Fibroblast of pulmonary artery (primary cell): ENCODE data around the gene ACER3.
"Not testable (repeated sequence)": the region's sequence is repeated elsewhere in the genome, so short reads cannot be mapped to it uniquely, and the experiment has no call there.

Experiments used
- DNase-seq: peaks from one replicate; pipeline ENCODE4 v3.0.0-alpha.2; 2010; ENCODE audit warnings: low read depth
- H3K4me3 ChIP-seq: replicated peaks from 2 replicates; pipeline ENCODE4 v1.5.1; 2011; ENCODE audit warnings: low read depth, mild to moderate bottlenecking, control low read depth, low read length, moderate library complexity
- TF ChIP-seq, protein P1 (sequence below): IDR thresholded peaks from 2 replicates; pipeline ENCODE4 v1.5.1; 2011; ENCODE audit warnings: mild to moderate bottlenecking, control low read depth, low read length, inconsistent platforms; ENCODE audit errors: missing control alignments

Gene ACER3

DNA sequence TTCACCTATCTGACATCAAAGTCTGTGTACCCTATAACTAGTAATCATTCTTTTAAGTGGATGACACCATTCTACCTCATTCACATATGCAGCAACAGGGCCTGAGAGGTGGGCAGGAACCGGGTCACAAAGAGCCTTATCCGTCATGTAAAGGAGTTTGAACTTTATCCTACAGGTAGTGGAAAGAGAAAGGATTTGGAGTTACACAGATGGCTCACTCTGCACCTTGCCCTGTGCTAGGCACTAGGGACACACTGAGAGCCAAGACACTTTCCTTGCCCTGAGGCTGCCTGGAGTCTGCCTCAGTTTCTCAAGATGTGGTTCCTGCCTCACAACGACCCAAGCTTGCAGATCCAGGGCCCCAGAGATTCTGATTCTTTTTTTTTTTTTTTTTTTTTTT is 14.3 kb upstream of the ACER3 start:
- no peak overlapping the region for H3K4me3 ChIP-seq
- no peak for DNase-seq
- TF ChIP-seq, protein P1, sequence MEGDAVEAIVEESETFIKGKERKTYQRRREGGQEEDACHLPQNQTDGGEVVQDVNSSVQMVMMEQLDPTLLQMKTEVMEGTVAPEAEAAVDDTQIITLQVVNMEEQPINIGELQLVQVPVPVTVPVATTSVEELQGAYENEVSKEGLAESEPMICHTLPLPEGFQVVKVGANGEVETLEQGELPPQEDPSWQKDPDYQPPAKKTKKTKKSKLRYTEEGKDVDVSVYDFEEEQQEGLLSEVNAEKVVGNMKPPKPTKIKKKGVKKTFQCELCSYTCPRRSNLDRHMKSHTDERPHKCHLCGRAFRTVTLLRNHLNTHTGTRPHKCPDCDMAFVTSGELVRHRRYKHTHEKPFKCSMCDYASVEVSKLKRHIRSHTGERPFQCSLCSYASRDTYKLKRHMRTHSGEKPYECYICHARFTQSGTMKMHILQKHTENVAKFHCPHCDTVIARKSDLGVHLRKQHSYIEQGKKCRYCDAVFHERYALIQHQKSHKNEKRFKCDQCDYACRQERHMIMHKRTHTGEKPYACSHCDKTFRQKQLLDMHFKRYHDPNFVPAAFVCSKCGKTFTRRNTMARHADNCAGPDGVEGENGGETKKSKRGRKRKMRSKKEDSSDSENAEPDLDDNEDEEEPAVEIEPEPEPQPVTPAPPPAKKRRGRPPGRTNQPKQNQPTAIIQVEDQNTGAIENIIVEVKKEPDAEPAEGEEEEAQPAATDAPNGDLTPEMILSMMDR, result no peak

DNA sequence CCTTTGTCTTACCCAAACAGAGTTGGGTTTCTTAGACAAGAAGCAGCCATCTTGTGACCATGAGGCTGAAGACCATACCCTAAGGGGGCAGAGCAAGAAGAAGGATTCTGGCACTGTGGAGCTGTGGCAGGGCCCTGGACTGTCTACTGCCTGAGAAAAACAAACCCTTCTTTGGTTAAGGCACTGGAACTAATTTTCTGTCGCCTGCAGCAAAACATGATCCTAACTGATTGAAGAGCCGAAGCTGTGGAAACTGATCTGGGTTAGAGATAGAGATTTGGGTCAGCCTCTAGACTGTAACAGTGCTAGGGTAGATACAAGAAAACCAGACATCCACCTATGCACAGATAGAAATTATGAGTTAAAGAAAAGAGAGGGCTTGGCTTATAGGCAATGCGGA is 11.3 kb upstream of the ACER3 start:
- no peak for DNase-seq
- TF ChIP-seq, protein P1, result no peak
- no peak overlapping the region for H3K4me3 ChIP-seq

GRCh38 chr11:76850130-76850529 is 10.6 kb upstream of the ACER3 start:
- H3K4me3 ChIP-seq, result no peak overlapping the region
- no peak for DNase-seq
- TF ChIP-seq, protein P1, result no peak

DNA sequence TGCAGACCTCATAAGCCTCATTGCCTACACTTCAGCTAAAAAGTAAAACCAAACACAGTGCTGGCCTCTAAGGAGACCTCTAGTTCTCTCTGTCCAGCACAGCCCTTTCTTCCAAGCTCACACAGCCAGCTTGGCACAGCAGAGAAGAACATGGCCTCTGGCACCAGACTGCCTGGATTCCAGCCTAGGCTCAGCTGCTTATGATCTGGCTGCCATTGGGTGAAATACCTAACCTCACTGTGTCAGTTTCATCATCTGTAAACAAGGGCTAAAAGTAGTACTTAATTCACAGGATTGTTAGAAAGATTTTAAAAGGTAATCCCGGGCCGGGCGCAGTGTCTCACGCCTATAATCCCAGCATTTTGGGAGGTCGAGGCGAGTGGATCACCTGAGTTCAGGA is 9.9 kb upstream of the ACER3 start:
- H3K4me3 ChIP-seq, result no peak overlapping the region
- DNase-seq, result no peak
- TF ChIP-seq, protein P1, result no peak

DNA sequence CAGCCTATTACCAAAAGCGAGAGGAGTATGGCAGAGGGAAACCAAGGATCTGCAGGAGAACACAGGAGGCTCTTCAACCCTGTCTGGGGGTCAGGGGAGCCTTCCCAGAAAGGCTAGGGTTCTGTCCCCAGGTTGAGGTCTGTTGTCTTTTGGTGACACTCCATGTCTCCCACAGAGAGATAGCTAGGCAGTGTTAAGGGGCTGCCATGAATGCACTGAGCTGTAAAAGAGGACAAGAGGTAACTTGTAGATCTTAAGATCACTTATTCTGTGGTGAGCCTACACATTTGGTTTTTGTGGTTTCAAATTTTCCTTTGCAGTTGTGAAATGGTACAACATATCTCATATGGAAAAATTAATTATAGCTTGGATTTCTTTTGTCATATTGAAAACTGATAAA is 6.0 kb upstream of the ACER3 start:
- DNase-seq, result no peak
- H3K4me3 ChIP-seq, result no peak overlapping the region
- TF ChIP-seq, protein P1, result no peak

DNA sequence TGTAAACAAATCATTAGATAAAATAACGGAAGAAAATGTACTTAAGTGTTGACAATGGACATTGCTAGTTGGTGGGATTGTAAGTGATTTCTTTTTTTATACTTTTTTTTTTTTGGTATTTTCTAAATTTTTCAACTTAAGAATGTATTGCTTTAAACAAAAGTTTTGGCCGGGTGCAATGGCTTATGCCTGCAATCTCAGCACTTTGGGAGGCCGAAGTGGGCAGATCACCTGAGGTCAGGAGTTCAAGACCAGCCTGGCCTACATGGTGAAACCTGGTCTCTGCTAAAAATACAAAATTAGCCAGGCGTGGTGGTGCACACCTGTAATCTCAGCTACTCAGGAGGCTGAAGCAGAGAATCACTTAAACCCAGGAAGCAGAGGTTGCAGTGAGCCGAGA is 5.0 kb upstream of the ACER3 start:
- not testable (repeated sequence) for H3K4me3 ChIP-seq, DNase-seq

DNA sequence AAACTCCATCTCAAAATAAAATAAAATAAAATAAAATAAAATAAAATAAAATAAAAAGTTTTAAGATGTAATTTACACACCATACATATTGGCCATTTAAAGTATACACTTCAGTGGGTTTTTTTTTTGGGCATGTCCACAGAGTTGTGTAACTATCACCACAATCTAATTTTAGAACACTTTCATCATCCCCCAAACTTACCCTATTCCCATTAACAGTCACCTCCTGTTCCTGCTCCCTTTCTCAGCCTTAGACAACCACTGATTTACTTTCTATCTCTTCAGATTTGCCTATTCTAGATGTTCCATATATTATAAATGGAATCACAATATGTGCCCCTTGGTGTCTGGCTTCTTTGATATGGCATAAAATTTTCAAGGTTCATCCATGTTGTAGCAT is 4.6 kb upstream of the ACER3 start:
- TF ChIP-seq, protein P1, result no peak
- H3K4me3 ChIP-seq, result no peak overlapping the region
- DNase-seq, result peak; percentile 24

DNA sequence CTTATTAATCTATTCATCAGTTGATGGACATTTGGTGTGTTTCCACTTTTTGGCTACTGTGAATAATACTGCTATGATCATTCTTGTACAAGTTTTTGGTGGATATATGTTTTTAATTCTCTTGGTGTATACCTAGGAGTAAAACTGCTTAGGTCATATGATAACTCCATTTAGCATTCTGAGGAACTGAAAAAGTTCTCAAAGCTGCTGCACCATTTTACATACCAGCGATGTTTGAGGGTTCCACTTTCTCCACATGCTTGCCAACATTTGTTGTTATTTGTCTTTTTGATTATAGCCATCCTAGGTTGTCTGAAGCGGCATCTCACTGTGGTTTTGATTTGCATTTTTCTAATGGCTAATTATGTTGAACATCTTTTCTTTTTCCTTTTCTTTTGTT is 4.1 kb upstream of the ACER3 start:
- no peak for DNase-seq
- TF ChIP-seq, protein P1, result no peak
- no peak overlapping the region for H3K4me3 ChIP-seq
